GM21723 (cell line): ENCODE measurements around the gene TMED6.

Experiments
- ATAC-seq: cut with Tn5 transposase; IDR thresholded peaks from one replicate; pipeline ENCODE4 v1.9.1; 2021; ENCODE audit warnings: mild to moderate bottlenecking, moderate library complexity; ENCODE audit not compliant: unreplicated experiment

Gene TMED6

DNA sequence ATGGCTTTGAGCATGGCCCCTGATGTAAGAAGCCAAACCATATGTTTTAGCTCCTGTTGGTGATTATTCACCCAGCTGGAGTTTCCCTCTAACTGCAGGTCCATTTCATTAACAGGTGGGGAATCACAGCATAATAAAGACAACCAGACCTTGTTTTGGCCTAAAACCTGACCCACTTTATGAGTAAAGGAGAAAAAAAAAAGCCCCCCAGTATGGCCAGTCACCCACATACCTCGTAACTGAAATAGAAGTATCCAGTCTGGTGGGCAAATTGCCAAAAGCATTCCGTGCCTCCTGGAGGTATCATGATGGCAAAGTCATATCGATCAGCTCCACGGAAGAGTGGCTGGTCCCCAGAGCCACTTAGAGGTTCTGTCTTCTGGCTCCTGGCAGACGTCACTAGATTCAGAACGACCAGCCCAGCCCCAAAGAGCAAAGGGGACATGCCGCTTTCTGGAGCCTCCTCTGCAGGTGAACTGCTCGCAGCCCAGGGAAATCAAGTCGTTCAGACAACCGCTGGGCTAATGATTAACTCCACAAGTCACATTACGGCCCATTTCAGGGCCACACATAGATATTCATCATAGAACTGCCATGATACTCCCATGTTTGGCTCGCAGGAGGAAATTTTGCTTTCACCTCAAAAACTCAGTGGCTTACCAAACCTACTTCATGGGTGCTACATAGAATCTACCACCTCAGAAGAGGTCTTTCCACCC is at the start of gene TMED6:
Gene TMED6, minus strand, starts transcription at position 478 of the 719 bp plus-strand sequence. Its CDS starts 33 bp downstream, at position 445.
- no peak for ATAC-seq

DNA sequence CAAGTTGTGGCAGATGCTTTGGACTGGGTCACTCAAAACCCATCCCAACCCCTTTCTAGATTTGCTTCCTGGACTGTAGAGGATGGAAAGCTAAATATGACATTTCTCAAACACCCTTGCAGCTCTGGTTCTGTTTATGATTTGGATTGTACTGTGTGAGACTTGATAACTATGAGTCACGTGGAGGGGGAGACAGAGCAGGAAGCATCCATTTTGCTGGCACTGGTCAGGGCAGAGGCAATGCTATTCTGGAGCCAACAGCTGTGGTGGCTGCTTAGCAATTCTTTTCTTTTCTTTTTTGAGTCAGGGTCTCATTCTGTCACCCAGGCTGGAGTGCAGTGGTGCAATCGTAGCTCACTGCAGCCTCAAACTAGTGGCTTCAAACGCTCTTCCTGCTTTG is 47.8 kb upstream of the TMED6 start:
- ATAC-seq, result no peak

DNA sequence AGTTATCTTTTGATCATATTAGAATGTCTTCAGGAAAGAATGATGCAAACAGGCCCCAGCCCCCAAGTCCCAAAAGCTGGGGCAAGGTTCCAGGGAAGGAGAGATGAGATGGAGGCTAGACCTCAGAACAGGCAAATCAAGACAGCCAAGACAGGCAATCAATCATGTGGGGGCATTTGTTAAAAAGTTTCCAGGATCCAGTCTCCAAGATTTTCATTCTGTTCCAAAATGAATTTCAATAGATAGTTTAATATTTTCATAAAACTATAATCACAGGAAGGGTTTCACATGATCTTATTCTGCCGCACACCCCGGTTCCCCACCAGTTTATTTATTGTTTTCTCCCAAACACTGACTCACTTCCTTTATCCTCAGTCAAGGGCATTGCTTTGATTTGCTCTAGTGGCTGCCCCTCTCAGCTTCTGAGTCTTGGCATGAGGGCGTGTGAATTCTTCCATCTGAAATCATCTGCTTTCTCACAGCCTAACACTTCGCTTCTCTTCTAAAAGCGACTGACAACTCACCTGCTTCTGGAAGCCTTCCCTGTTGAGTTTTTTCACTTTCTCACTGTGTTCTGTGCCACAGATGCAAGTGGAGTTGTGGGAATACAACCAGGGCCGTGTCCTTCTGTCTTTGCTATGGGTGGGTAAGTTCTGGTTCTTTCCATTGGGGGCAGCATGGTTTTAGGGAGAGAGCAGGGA is 46.4 kb upstream of the TMED6 start:
- no peak for ATAC-seq

DNA sequence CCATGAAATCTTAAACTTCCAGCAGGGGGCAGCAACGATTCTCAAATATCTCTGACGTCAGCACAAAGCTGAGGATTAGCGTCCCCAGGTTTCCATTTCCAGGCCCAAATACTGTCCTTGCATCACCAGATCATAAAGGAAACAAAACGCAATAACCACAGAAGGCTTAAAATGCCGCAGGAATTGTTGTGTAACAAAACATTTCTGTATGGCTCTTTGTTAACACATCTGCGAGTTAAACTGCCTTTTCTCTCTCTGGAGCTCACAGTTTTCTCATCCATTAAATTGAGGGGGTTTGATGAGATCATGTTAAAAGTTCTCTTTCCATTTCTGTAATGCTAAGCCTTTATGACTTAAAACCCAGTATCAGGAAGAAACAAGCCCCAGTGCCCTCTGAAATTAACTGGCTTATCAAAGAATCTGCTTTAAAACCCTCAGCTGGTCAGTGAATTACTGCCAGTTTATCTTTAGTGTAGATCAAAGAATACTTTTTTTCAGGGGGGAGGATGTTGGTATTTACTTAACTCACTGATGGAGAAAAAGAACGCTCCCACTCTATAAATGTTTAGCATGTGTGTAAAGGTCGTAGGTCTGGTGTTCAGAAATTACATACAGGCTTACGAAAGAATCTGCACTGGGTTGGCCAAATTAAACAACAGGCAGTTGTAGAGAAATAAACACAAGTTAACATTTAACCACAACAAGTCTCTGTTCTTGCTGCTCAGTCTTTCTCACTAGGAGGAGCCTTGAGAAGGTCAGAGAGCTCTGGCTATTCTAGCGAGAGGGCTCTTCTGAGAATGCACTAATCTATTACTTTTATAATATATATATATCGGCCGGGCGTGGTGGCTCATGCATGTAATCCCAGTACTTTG is 44.8 kb upstream of the TMED6 start:
- ATAC-seq, result peak; percentile 57

DNA sequence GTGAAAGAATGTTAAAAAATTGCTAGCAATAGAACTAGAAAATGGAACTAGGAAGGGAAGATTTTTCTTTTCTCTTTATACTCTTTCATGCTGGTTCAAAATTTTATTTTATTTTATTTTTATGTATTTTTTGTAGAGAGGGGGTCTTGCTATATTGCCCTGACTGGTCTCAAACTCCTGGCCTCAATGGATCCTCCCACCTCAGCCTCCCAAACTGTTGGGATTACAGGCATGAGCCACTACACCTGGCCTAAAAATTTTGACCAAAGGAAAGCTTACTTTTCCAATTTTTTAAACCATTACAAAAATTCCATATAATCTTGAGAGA is 44.2 kb upstream of the TMED6 start:
- ATAC-seq, result no peak

DNA sequence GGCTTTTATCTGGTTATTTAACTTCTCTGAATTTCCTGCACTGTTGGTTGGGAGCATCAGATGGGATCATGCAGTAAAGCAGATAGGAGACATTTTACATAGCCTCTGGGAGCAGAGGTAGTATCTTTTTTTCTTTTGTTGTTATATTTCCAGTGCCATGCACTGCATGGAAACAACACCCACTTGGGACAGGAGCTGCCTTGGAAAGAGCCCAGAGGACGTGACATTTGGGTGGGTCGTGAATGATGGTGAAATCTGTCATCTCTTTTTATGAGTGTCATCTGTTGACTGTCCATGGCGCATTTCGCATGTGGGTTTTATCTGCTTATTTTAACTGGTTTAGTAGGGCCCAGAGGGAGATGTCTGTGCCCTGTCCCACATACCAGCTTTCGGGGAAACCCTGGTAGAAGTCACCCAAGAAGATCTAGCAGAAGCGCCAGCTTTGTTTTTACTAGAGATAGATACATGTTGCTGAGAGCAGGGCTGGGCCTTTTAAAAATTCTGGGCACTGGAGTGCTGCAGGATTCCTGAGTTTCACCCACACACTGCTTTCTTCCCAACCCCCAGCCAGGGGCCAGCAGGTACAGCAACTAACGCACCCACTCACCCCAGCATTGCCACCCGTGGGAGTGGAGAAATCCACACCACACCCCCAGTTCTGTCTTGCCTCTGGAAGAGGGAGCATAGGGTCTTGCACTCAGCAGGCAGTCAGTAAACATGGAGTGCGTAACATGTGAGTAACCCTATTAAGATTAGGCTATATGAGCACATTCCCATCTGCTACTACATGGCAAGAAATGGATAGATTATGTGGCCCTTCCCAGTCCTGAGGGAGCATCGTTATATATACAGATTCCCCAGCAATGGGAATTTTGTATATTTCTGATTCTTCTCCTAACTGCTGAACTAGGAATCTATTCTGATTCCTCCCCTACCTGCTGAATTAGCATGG is 42.6 kb upstream of the TMED6 start:
- ATAC-seq, result no peak

DNA sequence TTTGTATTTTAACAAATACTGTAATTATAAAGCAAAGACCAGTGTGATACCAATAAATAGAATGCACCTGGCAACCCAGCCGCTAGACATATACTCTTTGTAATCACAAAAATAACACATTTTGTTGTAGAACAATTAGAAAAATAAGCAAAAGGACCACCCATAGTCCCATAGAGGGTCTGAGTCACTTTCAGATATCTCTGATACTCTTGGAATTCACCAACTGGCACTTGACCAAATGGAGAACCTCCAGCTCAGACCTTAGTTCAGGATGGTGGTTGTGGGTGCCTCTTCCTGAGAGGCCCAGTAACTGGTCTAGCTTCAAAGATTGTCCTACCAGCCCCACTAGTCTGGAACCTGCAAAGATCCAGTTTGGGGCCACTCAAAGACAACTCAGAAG is 35.0 kb upstream of the TMED6 start:
- ATAC-seq, result no peak

DNA sequence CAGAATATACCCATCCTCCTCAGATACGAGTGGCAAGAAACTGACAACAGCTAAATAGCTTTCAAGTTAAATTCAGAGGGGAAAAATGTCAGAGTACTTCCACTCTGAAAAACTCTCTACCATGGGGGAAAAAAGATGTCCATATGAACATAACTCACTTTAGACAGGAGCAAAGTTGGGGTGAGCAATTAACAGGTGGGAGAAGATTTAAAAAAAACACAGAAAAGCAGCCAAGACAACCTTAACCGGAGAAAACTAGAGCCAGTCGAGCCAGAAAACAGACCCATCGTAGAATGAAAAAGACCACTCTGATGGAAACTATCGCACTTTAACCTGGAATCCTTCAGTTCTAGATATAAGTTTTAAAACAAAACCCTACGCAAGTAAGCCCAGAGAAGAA is 33.4 kb upstream of the TMED6 start:
- ATAC-seq, result no peak

DNA sequence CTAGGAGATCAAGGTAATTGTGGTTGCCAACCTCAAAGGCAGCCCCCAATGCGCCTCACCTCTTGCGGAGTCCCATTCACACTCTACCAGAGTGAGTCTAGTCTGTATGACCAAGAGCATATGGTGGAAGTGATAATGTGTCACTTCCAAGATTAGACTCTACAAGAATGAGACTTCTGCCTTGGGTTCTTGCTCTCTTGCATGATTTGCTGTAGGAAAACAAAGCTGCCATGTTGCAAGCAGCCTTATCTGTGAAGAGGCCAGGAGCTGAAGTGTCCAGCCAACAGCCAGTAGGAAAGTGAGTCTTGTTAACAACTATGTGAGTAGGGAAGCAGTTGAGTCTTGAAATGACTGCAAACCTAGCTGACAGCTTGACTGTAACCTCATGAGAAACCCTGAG is 30.8 kb upstream of the TMED6 start:
- ATAC-seq, result no peak

DNA sequence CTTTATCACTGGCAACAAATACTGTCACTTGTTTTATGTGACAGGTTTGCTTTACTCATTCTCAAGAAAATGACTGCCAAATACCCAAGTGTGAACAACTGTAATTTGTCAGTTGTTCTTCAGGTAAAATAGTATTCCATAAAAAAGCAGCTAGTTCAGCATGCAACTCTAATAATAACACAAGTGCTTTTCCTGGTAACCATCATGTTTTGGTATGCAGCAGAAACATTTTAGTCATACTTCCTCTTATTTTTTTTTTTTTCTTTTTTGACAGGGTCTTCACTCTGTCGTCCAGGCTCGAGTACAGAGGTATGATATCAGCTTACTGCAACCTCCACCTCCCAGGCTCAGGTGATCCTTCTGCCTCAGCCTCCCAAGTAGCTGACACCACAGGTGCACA is 29.6 kb upstream of the TMED6 start:
- ATAC-seq, result no peak

DNA sequence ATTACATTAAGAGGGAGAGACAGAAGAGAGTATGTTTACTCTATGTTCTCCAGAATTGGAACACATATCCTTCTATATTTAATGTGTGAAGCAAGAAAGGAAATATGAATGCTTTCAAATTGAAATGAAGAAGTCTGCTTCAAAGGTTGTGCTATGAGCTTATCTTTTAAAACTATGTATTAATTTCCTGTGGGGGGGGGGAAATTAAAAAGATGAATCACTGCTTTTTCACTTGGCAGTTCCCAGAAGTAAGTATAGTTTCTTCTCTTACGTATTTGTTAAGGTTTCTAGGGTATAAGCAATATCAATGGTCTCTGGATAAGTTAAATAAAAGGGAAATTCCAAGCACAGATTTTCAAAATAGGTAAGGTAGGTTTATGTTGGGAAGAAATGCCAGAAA is 27.2 kb upstream of the TMED6 start:
- no peak for ATAC-seq

DNA sequence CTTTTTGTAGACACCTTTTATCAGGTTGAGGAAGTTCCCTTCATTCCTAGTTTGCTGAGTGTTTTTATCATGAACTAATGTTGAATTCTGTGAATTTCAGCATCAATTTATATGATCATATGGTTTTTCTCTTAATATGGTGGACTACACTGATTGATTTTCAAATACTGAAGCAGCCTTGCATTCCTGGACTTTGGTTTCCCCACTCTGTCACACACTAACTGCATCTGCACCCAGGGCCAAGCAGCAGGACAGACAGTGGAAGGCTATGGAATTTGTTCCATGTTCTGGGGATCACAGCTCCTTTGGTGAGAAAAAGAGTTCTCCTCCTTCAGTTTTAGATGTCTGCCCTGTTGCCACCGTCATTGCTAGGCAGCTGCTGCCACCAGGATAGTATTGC is 26.4 kb upstream of the TMED6 start:
- no peak for ATAC-seq

DNA sequence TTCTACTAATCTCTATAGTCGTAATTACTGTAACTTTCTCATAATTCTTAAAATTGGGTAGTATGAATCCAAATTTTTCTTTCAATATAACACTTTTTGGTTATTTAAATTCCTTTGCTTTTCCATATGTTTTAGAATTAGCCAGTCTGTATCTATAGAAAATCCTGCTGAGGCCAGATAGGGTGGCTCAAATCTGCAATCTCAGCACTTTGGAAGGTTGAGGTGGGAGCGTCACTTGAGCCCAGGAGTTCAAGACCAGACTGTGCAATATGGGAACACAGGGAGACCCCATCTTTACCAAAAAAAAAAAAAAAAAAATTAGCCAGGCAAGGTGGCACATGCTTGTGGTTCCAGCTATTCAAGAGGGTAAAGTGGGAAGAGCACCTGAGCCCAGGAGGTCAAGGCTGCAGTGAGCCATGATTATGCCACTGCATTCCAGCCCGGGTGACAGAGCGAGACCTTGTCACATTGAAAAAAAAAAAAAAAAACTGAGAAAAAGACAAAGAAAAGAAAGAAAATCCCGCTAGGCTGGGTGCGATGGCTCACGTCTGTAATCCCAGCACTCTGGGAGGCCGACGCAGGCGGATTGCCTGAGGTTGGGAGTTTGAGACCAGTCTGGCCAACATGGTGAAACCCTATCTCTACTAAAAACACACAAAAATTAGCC is 24.9 kb upstream of the TMED6 start:
- no peak for ATAC-seq

DNA sequence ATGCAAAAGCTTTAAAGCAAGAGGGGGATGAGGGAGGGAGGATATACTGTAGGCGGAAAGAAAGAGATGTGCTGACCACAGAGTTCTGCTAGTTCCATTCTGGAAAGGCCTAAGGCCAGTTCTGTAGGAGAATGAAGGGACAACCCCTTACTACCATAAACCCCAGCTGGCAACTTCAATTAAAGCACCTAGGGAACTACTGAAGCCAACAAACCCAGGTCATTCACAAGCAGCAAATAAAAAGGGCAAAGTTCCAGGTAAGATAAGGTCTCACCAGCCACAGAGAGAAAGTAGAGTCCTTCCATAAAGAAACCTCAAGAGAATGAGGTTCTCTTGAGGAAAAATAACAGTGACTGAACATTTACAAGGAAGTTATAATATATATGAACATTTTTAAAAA is 21.4 kb upstream of the TMED6 start:
- ATAC-seq, result no peak

DNA sequence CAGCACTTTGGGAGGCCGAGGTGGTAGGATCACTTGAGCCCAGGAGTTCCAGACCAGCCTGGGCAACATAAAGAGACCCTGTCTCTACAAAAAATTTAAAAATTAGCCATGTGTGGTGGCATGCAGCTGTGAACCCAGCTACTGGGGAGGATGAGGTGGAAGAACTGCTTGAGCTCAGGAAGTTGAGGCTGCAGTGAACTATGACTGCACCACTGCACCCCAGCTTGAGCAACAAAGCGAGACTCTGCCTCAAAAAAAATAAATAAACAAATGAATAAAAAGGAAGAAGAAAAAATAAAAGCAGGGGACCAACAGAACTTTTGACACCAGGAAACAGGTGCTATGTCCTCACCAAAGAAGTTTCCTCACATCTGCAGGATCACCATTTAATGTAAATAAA is 20.0 kb upstream of the TMED6 start:
- no peak for ATAC-seq

DNA sequence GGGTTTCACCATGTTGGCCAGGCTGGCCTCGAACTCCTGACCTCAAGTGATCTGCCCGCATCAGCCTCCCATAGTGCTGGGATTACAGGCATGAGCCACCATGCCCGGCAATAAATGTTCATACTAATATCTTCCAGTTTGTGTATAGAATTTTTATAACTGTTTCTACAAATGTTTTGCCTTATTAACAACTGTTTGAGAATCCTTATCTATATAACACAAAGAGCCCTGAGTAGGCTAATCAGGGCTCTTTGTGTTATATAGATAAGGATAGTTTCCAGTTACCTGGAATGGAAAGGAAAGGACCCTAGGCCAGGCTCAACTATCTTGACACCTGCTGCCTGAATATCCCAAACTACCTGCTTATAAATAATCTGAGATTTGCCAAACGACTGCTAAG is 17.3 kb upstream of the TMED6 start:
- ATAC-seq, result no peak

DNA sequence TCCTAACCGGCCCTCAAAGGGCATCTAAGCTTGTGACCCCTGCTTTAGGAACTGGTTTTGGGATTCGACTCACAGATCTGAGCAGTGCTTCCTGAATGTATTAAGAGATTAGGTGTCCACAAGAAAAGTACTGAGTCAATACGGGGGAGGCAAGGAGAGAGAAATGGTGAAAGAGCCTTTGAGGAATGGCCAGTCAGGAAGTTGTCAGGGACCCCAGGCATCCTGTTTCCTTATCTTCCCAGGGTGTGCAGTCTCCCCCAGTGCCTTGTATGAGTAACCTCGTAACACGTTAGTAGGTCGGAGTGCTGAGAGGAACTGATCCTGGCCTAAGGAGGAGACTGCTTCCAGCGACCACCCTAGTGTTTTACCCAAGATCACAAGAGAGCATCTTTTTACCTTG is 16.4 kb upstream of the TMED6 start:
- ATAC-seq, result no peak

DNA sequence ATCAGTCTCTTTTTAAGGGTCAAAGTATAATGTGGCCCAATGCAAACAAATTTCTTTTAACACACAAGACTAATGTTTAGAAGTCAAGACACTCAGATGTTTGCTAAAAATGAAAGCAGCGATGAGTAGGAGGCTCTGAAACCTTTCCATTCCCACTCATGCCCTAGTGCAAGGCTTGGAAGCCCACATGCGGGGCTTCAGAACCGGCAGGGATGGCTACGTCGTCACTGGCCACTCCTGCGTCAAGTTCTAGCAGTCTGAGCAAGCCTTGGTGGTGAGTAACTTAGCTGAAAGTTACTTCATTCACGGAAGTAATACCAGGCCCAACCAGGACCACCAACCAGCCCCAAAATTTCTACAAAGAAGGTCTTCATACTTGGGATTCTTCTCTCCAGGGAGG is 14.8 kb upstream of the TMED6 start:
- no peak for ATAC-seq

DNA sequence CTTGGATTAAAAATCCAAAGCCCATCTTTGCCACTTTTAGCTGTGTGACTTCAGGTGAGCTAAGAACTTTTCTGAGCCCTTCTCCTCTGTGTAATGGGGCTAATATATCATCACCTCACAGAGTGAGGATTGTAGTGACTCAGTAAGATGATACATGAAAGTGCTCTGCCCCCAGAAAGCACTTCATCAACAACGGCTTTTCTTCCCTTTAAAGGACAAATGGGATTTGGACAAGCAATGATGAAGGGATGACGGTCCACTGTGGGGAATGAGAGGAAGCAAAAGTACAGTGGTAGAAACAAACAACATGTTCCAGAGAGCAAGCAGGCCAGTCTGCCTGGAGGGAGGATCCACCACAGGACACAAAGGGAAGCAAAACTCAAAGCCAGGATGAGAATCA is 14.3 kb upstream of the TMED6 start:
- ATAC-seq, result no peak

DNA sequence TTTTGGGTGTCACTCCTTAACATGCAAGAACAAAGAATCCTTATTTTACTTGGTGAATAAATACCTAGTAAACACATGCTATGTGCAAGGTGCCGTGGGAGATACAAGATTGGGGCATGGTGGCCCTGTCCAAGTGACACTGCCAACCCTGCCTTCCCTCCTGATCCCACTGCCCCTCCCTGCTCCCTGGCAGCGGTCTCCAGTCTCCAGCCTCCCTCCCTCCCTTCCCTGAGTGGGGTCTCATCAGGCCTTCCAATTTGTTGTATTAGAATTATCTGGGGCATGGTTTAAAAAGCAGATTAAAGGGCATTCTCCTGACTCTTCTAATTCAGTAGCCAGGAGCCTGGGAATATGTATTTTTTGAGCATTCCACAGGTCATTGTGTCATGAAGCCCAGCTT is 12.5 kb upstream of the TMED6 start:
- ATAC-seq, result no peak
